ENCODE data around the gene PHLPP1.

GRCh38 chr18:62948788-62949187 is 233.4 kb downstream of the PHLPP1 start:
- no peak for TF ChIP-seq CTCF (conservative IDR thresholded peaks at IDR 0.05; ENCODE audit: low read depth in 2 of 2)
- TF ChIP-seq EZH2 (IDR thresholded peaks at IDR 0.05; ENCODE audit: low read depth, unreplicated experiment): no peak
- TF ChIP-seq NANOG (IDR thresholded peaks at IDR 0.05; ENCODE audit: borderline replicate concordance): no peak
